Gastrocnemius medialis (tissue), 4 donors: Measurements from ENCODE around the gene TMCC1.

Experiments used
- POLR2A ChIP-seq, 2 donors: fragments of 450-650 bp; IDR thresholded peaks; one replicate each; pipeline ENCODE4 v1.6.1; 2017; ENCODE audit warnings: antibody characterized with exemption in 2 of 2, mild to moderate bottlenecking in 2 of 2, moderate library complexity in 2 of 2
- TF ChIP-seq, protein P1 (sequence below), 5 experiments: fragments of 450-650 bp in 3 of 5; fragments of 200-600 bp in 2 of 5; sonication (generic) in 2 of 5; IDR thresholded peaks in 4 of 5; conservative IDR thresholded peaks in 1 of 5; 1 replicate in 4 of 5; 2 replicates in 1 of 5; pipeline ENCODE4 v1.5.1; 2016 to 2019; ENCODE audit warnings: antibody characterized with exemption in 5 of 5, mild to moderate bottlenecking in 3 of 5, moderate library complexity in 3 of 5

DNA sequence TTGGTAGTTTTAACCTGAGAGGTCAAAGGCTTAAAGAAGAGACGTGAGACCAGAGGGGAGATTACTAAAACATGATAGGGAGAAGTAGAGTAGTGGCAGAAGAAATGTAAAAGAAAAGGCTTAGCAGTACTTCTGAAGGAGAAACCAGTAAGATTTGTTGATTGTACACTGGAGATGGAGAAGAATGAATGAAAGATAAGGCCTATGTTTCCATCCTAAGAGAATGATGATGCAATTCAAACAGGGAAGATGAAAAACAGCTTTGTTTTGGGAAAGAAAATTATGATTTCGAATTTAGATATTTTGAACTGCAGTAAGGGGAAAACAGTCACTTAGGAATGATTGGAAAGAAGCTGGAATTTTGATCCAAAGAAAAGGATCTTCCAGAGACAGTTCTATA, 189.6 kb downstream of the TMCC1 start:
- TF ChIP-seq POLR2A (IDR thresholded peaks at IDR 0.05) = no peak
- TF ChIP-seq, protein P1, sequence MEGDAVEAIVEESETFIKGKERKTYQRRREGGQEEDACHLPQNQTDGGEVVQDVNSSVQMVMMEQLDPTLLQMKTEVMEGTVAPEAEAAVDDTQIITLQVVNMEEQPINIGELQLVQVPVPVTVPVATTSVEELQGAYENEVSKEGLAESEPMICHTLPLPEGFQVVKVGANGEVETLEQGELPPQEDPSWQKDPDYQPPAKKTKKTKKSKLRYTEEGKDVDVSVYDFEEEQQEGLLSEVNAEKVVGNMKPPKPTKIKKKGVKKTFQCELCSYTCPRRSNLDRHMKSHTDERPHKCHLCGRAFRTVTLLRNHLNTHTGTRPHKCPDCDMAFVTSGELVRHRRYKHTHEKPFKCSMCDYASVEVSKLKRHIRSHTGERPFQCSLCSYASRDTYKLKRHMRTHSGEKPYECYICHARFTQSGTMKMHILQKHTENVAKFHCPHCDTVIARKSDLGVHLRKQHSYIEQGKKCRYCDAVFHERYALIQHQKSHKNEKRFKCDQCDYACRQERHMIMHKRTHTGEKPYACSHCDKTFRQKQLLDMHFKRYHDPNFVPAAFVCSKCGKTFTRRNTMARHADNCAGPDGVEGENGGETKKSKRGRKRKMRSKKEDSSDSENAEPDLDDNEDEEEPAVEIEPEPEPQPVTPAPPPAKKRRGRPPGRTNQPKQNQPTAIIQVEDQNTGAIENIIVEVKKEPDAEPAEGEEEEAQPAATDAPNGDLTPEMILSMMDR (IDR thresholded peaks at IDR 0.05 in 4 of 5, conservative IDR thresholded peaks at IDR 0.05 in 1 of 5) = no peak
